Measurements from ENCODE around the gene ZNFX1.

The ZNFX1 gene

GRCh38 chr20:49287555-49288249 is 9.8 kb upstream of the ZNFX1 start:
- Mint-ChIP-seq H3K9me3 (peaks cover 49% of the 10 kb centered on the region), H3K4me1 (ENCODE audit: low read depth) (peaks cover 51% of the 10 kb centered on the region)

GRCh38 chr20:49286689-49287551 is 9.1 kb upstream of the ZNFX1 start:
- Mint-ChIP-seq H3K4me3 (no peak overlapping the region), H3K9me3 (peaks cover 56% of the 10 kb centered on the region), H3K36me3 (ENCODE audit: low read depth) (peaks cover 99% of the 10 kb centered on the region), H3K4me1 (ENCODE audit: low read depth) (peaks cover 59% of the 10 kb centered on the region), H3K27me3 (no peaks in the 10 kb centered on the region), H3K27ac (no peak overlapping the region)
- intact Hi-C loops (cut with micrococcal nuclease) = no loop called here

More at GRCh38 chr20:49287555-49288249, 9.8 kb upstream of the ZNFX1 start:
- Mint-ChIP-seq H3K27ac (no peak overlapping the region), H3K36me3 (ENCODE audit: low read depth) (peaks cover 99% of the 10 kb centered on the region), H3K27me3 (no peaks in the 10 kb centered on the region), H3K4me3 (no peak overlapping the region)
- intact Hi-C loops (cut with micrococcal nuclease) = no loop called here

- H3K4me1 Mint-ChIP-seq (ENCODE audit: low read depth) = peaks cover 62% of the 10 kb centered on the region
- H3K4me3 Mint-ChIP-seq = no peak overlapping the region
- intact Hi-C loops (cut with micrococcal nuclease) = no loop called here
- H3K27ac Mint-ChIP-seq = no peak overlapping the region
- peaks cover 100% of the 10 kb centered on the region for H3K36me3 Mint-ChIP-seq (ENCODE audit: low read depth)
- H3K9me3 Mint-ChIP-seq = peaks cover 66% of the 10 kb centered on the region
- no peaks in the 10 kb centered on the region for H3K27me3 Mint-ChIP-seq
Measured at GRCh38 chr20:49285813-49286494, 8.1 kb upstream of the ZNFX1 start.

- Mint-ChIP-seq H3K36me3 (ENCODE audit: low read depth) (peaks cover 100% of the 10 kb centered on the region), H3K9me3 (peaks cover 73% of the 10 kb centered on the region), H3K4me1 (ENCODE audit: low read depth) (peaks cover 58% of the 10 kb centered on the region), H3K4me3 (no peak overlapping the region), H3K27ac (no peak overlapping the region), H3K27me3 (no peaks in the 10 kb centered on the region)
- intact Hi-C loops (cut with micrococcal nuclease) = no loop called here
Measured at GRCh38 chr20:49285233-49285668, 7.4 kb upstream of the ZNFX1 start.

GRCh38 chr20:49284818-49285217 is 7.0 kb upstream of the ZNFX1 start:
- intact Hi-C loops (cut with micrococcal nuclease) = no loop called here

GRCh38 chr20:49283703-49284625 is 6.1 kb upstream of the ZNFX1 start:
- Mint-ChIP-seq H3K9me3 (peaks cover 78% of the 10 kb centered on the region), H3K27me3 (no peaks in the 10 kb centered on the region), H3K27ac (no peak overlapping the region), H3K4me3 (no peak overlapping the region), H3K36me3 (ENCODE audit: low read depth) (peaks cover 100% of the 10 kb centered on the region), H3K4me1 (ENCODE audit: low read depth) (peaks cover 58% of the 10 kb centered on the region)
- intact Hi-C loops (cut with micrococcal nuclease) = no loop called here

More at GRCh38 chr20:49284818-49285217, 7.0 kb upstream of the ZNFX1 start:
- Mint-ChIP-seq H3K4me1 (ENCODE audit: low read depth) (peaks cover 58% of the 10 kb centered on the region), H3K27ac (no peak overlapping the region), H3K36me3 (ENCODE audit: low read depth) (peaks cover 100% of the 10 kb centered on the region), H3K4me3 (no peak overlapping the region), H3K27me3 (no peaks in the 10 kb centered on the region), H3K9me3 (peaks cover 78% of the 10 kb centered on the region)

GRCh38 chr20:49283176-49283702 is 5.4 kb upstream of the ZNFX1 start:
- Mint-ChIP-seq H3K27me3 (no peaks in the 10 kb centered on the region), H3K4me1 (ENCODE audit: low read depth) (peaks cover 58% of the 10 kb centered on the region), H3K9me3 (peaks cover 78% of the 10 kb centered on the region)

GRCh38 chr20:49282584-49283171 is 4.8 kb upstream of the ZNFX1 start:
- H3K4me1 Mint-ChIP-seq (ENCODE audit: low read depth) = peaks cover 58% of the 10 kb centered on the region
- H3K9me3 Mint-ChIP-seq = peaks cover 78% of the 10 kb centered on the region
- no peak overlapping the region for H3K4me3 Mint-ChIP-seq
- no peak overlapping the region for H3K27ac Mint-ChIP-seq
- intact Hi-C loops (cut with micrococcal nuclease) = no loop called here
- H3K36me3 Mint-ChIP-seq (ENCODE audit: low read depth) = peaks cover 97% of the 10 kb centered on the region
- no peaks in the 10 kb centered on the region for H3K27me3 Mint-ChIP-seq

More at GRCh38 chr20:49283176-49283702, 5.4 kb upstream of the ZNFX1 start:
- Mint-ChIP-seq H3K27ac (no peak overlapping the region), H3K4me3 (no peak overlapping the region), H3K36me3 (ENCODE audit: low read depth) (peaks cover 99% of the 10 kb centered on the region)
- intact Hi-C loops (cut with micrococcal nuclease) = no loop called here

- Mint-ChIP-seq H3K9me3 (peaks cover 72% of the 10 kb centered on the region), H3K36me3 (ENCODE audit: low read depth) (peaks cover 97% of the 10 kb centered on the region), H3K27me3 (no peaks in the 10 kb centered on the region), H3K4me3 (peak overlapping the region; percentile 17), H3K4me1 (ENCODE audit: low read depth) (peaks cover 57% of the 10 kb centered on the region), H3K27ac (no peak overlapping the region)
- intact Hi-C loops (cut with micrococcal nuclease) = no loop called here
Measured at GRCh38 chr20:49281913-49282467, 4.1 kb upstream of the ZNFX1 start.

GRCh38 chr20:49281059-49281912 is 3.4 kb upstream of the ZNFX1 start:
- intact Hi-C loops (cut with micrococcal nuclease) = no loop called here
- peaks cover 65% of the 10 kb centered on the region for H3K9me3 Mint-ChIP-seq
- H3K27ac Mint-ChIP-seq = peak overlapping the region; percentile 56
- H3K4me1 Mint-ChIP-seq (ENCODE audit: low read depth) = peaks cover 60% of the 10 kb centered on the region
- peak overlapping the region; percentile 46 for H3K4me3 Mint-ChIP-seq
- peaks cover 96% of the 10 kb centered on the region for H3K36me3 Mint-ChIP-seq (ENCODE audit: low read depth)
- no peaks in the 10 kb centered on the region for H3K27me3 Mint-ChIP-seq

- Mint-ChIP-seq H3K4me3 (peak overlapping the region; percentile 96), H3K27me3 (no peaks in the 10 kb centered on the region), H3K4me1 (ENCODE audit: low read depth) (peaks cover 62% of the 10 kb centered on the region), H3K9me3 (peaks cover 57% of the 10 kb centered on the region), H3K36me3 (ENCODE audit: low read depth) (peaks cover 91% of the 10 kb centered on the region), H3K27ac (no peak overlapping the region)
- intact Hi-C loops (cut with micrococcal nuclease) = no loop called here
Measured at GRCh38 chr20:49280463-49281058, 2.7 kb upstream of the ZNFX1 start.
